Panc1 (cell line): ENCODE results near the gene RRAGC. TPM values are rescaled to one million over a fixed set of nuclear protein-coding genes. Genes with fewer than 3 reads are reported as not detected.

ENCODE experiments used
- ATAC-seq: fragments of 200-7000 bp; cut with Tn5 transposase; 2 replicates; pipeline ENCODE4 v1.9.1; 2020; ENCODE audit warnings: mild to moderate bottlenecking, moderate library complexity
- BruUV-seq: library from RNA; stranded (reverse); fragments of 400-500 nt; replicated peaks from 2 replicates; lab custom pipeline; 2021; lab: Mats Ljungman, UMichigan
- CTCF ChIA-PET: fragments of 300-600 bp; sonication (Branson Sonifier 250); formaldehyde crosslinking; loops from one replicate; lab custom pipeline; 2022; ENCODE audit warnings: antibody characterized with exemption; lab: Charles Lee
- POLR2A ChIA-PET: fragments of 300-600 bp; sonication (Branson Sonifier 250); formaldehyde crosslinking; loops from one replicate; lab custom pipeline; 2022; ENCODE audit warnings: antibody characterized with exemption; lab: Charles Lee
- DNase-seq: peaks from one replicate; pipeline ENCODE4 v3.0.0-alpha.2; 2010; ENCODE audit warnings: low read depth, low spot score
- H3K27ac ChIP-seq: 2 replicates; pipeline ENCODE4 v1.5.1; 2011; ENCODE audit warnings: mild to moderate bottlenecking, low read length, inconsistent platforms
- H3K27me3 ChIP-seq: fragments of 200-500 bp; sonication (Bioruptor generic); 2 replicates; pipeline ENCODE4 v1.6.0; 2014; ENCODE audit warnings: low read length, inconsistent platforms; ENCODE audit not compliant: control insufficient read depth, insufficient read depth
- H3K36me3 ChIP-seq: fragments of 200-500 bp; sonication (Bioruptor generic); 2 replicates; pipeline ENCODE4 v1.5.1; 2014; ENCODE audit warnings: inconsistent platforms, mild to moderate bottlenecking, low read length, moderate library complexity; ENCODE audit not compliant: control insufficient read depth, insufficient read depth
- H3K4me1 ChIP-seq: 2 replicates; pipeline ENCODE4 v1.5.1; 2011; ENCODE audit warnings: inconsistent platforms, mild to moderate bottlenecking, low read length, moderate library complexity; ENCODE audit not compliant: control insufficient read depth, insufficient read depth
- H3K4me3 ChIP-seq, 2 experiments: 2 replicates each; pipeline ENCODE4 v1.5.1; 2011 to 2012; ENCODE audit warnings: low read depth in 2 of 2, low read length in 2 of 2, mild to moderate bottlenecking in 2 of 2, inconsistent platforms in 1 of 2, moderate library complexity in 1 of 2
- H3K9me3 ChIP-seq: fragments of 200-500 bp; sonication (Bioruptor generic); 2 replicates; pipeline ENCODE4 v1.5.1; 2014; ENCODE audit warnings: low read depth, mild to moderate bottlenecking, inconsistent platforms, low read length, moderate library complexity; ENCODE audit not compliant: control insufficient read depth, insufficient read depth
- CTCF ChIP-seq: fragments of 450-650 bp; IDR thresholded peaks from 2 replicates; pipeline ENCODE4 v1.5.1; 2017; ENCODE audit warnings: mild to moderate bottlenecking
- POLR2AphosphoS5 ChIP-seq: IDR thresholded peaks from 2 replicates; pipeline ENCODE4 v1.6.1; 2012; ENCODE audit warnings: mild to moderate bottlenecking, low read depth, low read length, moderate library complexity
- REST ChIP-seq, 2 experiments: IDR thresholded peaks; 2 replicates each; pipeline ENCODE4 v1.6.1; 2011 to 2012; ENCODE audit warnings: low read depth in 2 of 2, control low read depth in 1 of 2, low read length in 1 of 2, mild to moderate bottlenecking in 1 of 2, moderate library complexity in 1 of 2; ENCODE audit not compliant: insufficient read depth in 1 of 2
- SIN3A ChIP-seq: IDR thresholded peaks from 2 replicates; pipeline ENCODE4 v1.6.1; 2012; ENCODE audit warnings: low read depth, mild to moderate bottlenecking, low read length, moderate library complexity, borderline replicate concordance; ENCODE audit not compliant: insufficient read depth
- TCF7L2 ChIP-seq: IDR thresholded peaks from 2 replicates; pipeline ENCODE4 v1.6.1; 2011; ENCODE audit warnings: mild to moderate bottlenecking, low read depth, low read length, inconsistent platforms
- in situ Hi-C: cut with HindIII; loops from 2 replicates; pipeline ENCODE4 v1.10.0; 2016; ENCODE audit warnings: low sequenced_read_pairs, low pct_unique_long_range_greater_than_20kb
- intact Hi-C: fragments of 100-400 bp; cut with micrococcal nuclease; formaldehyde crosslinking; loops from one replicate; pipeline ENCODE4 v1.10.0; 2022; ENCODE audit not compliant: unreplicated experiment
- total RNA-seq: library from RNA; stranded (reverse); gene quantifications from one replicate; pipeline ENCODE4 v1.2.1, GENCODE V29; 2021; ENCODE audit not compliant: unreplicated experiment

RRAGC gene
- total RNA-seq, 1 experiment from 2014 or later: 44.3 TPM

- peaks cover 35% of the 10 kb centered on the region for H3K27me3 ChIP-seq
- no peaks in the 10 kb centered on the region for H3K9me3 ChIP-seq
- in situ Hi-C loops: no loop called here
- no peak overlapping the region for H3K4me3 ChIP-seq
- intact Hi-C loops: no loop called here
- DNase-seq (no peak), ATAC-seq (no peak)
- ChIA-PET POLR2A (interaction anchor here (0.6 kb wide), 1 partner anchor 18 kb away, joined by 3 read pairs; no protein-coding TSS in a partner anchor), CTCF (interaction anchor here (0.6 kb wide), 1 partner anchor 35 kb away, joined by 4 read pairs; no protein-coding TSS in a partner anchor)
- BruUV-seq: no TSS peak
- TF ChIP-seq REST (IDR thresholded peaks at IDR 0.05; ENCODE audit: insufficient read depth in 1 of 2, low read depth in 2 of 2, low read length in 1 of 2): no peak
- TF ChIP-seq SIN3A: no peak
- TF ChIP-seq CTCF: no peak
- no peak for TF ChIP-seq POLR2AphosphoS5
- TF ChIP-seq TCF7L2: no peak
- H3K27ac ChIP-seq: no peak overlapping the region
- H3K36me3 ChIP-seq: no peaks in the 10 kb centered on the region
- no peaks in the 10 kb centered on the region; the same call in none of the 2 replicates for H3K4me1 ChIP-seq
These were observed 58.6 kb downstream of the RRAGC start for GRCh38 chr1:38800720-38801671.

- H3K9me3 ChIP-seq: no peaks in the 10 kb centered on the region; the same call in 1 of the 2 replicates
- in situ Hi-C loops: no loop called here
- no peaks in the 10 kb centered on the region for H3K4me1 ChIP-seq
- no peak overlapping the region for H3K27ac ChIP-seq
- no TSS peak for BruUV-seq
- ChIA-PET CTCF (no interaction called here), POLR2A (no interaction called here)
- no peak overlapping the region for H3K4me3 ChIP-seq
- H3K27me3 ChIP-seq: peaks cover 21% of the 10 kb centered on the region
- ATAC-seq (no peak), DNase-seq (no peak)
- TF ChIP-seq POLR2AphosphoS5 (no peak), TCF7L2 (no peak), SIN3A (no peak), REST (IDR thresholded peaks at IDR 0.05; ENCODE audit: insufficient read depth in 1 of 2, low read depth in 2 of 2, low read length in 1 of 2) (no peak), CTCF (no peak)
- no peaks in the 10 kb centered on the region for H3K36me3 ChIP-seq
- intact Hi-C loops: no loop called here
These were observed 66.3 kb downstream of the RRAGC start for GRCh38 chr1:38793299-38793698.
